ENCODE data around the gene HENMT1. TPM values are rescaled to one million over a fixed set of nuclear protein-coding genes. Genes with fewer than 3 reads are reported as not detected.

The HENMT1 gene
- total RNA-seq, 1 donor: 4.1 TPM

DNA sequence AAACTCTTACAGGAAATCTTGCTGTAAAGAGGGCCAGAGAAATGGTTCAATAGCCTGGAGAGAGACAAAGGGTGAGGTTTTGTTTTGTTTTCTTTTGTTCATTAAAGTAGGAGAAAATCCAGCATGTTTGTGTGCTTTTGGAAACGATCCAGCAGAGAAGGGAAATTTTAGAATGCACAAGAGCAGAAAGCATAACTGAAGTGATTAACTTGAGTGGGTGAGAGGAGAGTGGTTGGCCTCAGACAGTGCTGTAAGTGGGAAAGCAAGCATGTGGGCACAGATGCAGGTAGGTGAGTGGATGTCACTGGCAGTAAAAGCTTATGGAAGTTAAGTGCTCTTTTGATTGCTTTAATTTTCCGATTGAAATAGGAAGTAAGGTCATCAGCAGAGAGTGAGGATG lies 50.8 kb downstream of the HENMT1 start:
- TF ChIP-seq, protein P1, sequence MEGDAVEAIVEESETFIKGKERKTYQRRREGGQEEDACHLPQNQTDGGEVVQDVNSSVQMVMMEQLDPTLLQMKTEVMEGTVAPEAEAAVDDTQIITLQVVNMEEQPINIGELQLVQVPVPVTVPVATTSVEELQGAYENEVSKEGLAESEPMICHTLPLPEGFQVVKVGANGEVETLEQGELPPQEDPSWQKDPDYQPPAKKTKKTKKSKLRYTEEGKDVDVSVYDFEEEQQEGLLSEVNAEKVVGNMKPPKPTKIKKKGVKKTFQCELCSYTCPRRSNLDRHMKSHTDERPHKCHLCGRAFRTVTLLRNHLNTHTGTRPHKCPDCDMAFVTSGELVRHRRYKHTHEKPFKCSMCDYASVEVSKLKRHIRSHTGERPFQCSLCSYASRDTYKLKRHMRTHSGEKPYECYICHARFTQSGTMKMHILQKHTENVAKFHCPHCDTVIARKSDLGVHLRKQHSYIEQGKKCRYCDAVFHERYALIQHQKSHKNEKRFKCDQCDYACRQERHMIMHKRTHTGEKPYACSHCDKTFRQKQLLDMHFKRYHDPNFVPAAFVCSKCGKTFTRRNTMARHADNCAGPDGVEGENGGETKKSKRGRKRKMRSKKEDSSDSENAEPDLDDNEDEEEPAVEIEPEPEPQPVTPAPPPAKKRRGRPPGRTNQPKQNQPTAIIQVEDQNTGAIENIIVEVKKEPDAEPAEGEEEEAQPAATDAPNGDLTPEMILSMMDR (IDR thresholded peaks at IDR 0.05; ENCODE audit: insufficient read depth, low read length): no peak
- H3K4me3 ChIP-seq (ENCODE audit: low read depth, low read length): no peak overlapping the region
- DNase-seq (ENCODE audit: low read depth): peak; percentile 35

- no peak overlapping the region for H3K4me3 ChIP-seq (ENCODE audit: low read depth, low read length)
- TF ChIP-seq, protein P1 (IDR thresholded peaks at IDR 0.05; ENCODE audit: insufficient read depth, low read length): no peak
- DNase-seq (ENCODE audit: low read depth): peak; percentile 16
Observed at GRCh38 chr1:108609483-108610049, 51.3 kb downstream of the HENMT1 start.

- H3K4me3 ChIP-seq (ENCODE audit: low read depth, low read length): no peak overlapping the region
- no peak for DNase-seq (ENCODE audit: low read depth)
- TF ChIP-seq, protein P1 (IDR thresholded peaks at IDR 0.05; ENCODE audit: insufficient read depth, low read length): no peak
Observed at GRCh38 chr1:108606478-108606877, 54.4 kb downstream of the HENMT1 start.

- TF ChIP-seq, protein P1 (IDR thresholded peaks at IDR 0.05; ENCODE audit: insufficient read depth, low read length): no peak
- no peak for DNase-seq (ENCODE audit: low read depth)
- H3K4me3 ChIP-seq (ENCODE audit: low read depth, low read length): no peak overlapping the region
Observed at GRCh38 chr1:108605633-108606032, 55.3 kb downstream of the HENMT1 start.

DNA sequence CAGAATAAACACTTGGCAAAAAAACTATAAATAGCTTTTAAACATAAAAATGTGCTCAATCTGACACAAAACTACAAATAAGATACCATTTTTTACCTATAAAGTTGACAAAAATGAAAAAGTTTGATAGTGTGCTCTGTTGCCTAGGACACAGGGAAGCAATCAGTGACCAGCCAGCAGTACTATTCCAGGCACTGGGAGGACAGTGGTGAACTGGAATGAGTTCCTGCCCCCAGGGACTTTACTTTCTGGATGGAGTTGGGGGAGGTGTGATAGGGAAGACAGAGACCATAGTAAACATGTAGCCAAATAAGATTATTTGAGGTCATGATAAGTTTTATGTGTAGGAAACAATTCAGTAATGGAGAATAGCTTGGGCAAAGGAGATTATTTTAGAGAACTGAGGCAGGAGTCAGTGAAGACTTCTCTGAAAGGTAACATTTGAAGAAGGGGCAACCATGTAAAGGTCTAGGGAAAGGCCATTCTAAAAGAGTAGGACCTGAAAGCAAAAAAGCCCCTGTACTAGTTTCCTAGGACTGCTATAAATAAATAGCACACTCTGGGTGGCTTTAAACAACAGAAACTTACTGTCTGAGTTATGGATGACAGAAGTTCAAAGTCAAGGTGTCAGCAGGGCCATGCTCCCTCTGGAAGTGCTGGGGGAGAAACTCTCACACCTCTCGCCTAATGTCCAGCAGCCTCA lies 59.0 kb downstream of the HENMT1 start:
- TF ChIP-seq, protein P1 (IDR thresholded peaks at IDR 0.05; ENCODE audit: insufficient read depth, low read length): no peak
- H3K4me3 ChIP-seq (ENCODE audit: low read depth, low read length): no peak overlapping the region
- no peak for DNase-seq (ENCODE audit: low read depth)

- DNase-seq (ENCODE audit: low read depth): no peak
- no peak overlapping the region for H3K4me3 ChIP-seq (ENCODE audit: low read depth, low read length)
- TF ChIP-seq, protein P1 (IDR thresholded peaks at IDR 0.05; ENCODE audit: insufficient read depth, low read length): no peak
Observed at GRCh38 chr1:108600504-108600903, 60.4 kb downstream of the HENMT1 start.

All from fibroblast of the aortic adventitia (primary cell).